ENCODE data around the gene CAMK2D. TPM values are rescaled to one million over a fixed set of nuclear protein-coding genes. Genes with fewer than 3 reads are reported as not detected.
"Not testable (repeated sequence)": the region's sequence is repeated elsewhere in the genome, so short reads cannot be mapped to it uniquely, and the experiment has no call there.

The CAMK2D gene
- polyA plus RNA-seq, 3 donors, result 10.4 to 30.6 (median 19.6) TPM

DNA sequence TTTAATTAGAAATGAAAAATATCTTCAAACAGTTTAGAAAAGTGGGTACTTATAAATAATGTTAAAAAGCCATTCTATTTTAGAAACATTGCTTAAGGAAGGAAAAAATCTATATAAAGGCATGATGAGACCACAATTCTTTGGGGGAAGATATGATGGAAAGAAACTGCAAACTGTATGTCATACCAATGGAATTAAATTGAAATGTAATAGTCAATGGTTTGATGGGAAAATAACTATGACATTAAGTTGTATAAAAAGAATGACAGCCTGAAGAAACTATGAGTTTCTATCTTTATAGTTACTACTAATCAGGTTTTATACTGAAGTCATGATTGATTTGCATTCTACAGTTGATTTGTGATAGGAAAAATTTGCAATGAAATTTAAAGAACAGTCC lies 40.3 kb upstream of the CAMK2D start:
- no peak for DNase-seq
- Histone ChIP-seq H3K4me3 (replicated peaks in 1 of 3; ENCODE audit: low read depth in 2 of 3, low read length in 3 of 3) (no peak overlapping the region), H2AFZ (ENCODE audit: insufficient read depth, low read depth, low read length, poor library complexity, severe bottlenecking) (no peak overlapping the region), H3K36me3 (replicated peaks in 1 of 2; ENCODE audit: control insufficient read depth in 1 of 2, insufficient read depth in 2 of 2, low read length in 2 of 2) (no peaks in the 10 kb centered on the region), H4K20me1 (ENCODE audit: insufficient read depth, low read length) (no peaks in the 10 kb centered on the region), H3K4me2 (replicated peaks; ENCODE audit: extremely low read depth, low read length, poor library complexity, severe bottlenecking) (no peak overlapping the region), H3K4me1 (ENCODE audit: control insufficient read depth in 1 of 2, insufficient read depth in 2 of 2, low read length in 2 of 2) (no peaks in the 10 kb centered on the region), H3K27ac (ENCODE audit: low read depth in 1 of 2, low read length in 2 of 2) (no peak overlapping the region), H3K9ac (ENCODE audit: insufficient read depth, low read length, poor library complexity, severe bottlenecking) (no peak overlapping the region), H3K27me3 (ENCODE audit: control insufficient read depth in 2 of 2, insufficient read depth in 2 of 2, low read length in 2 of 2) (no peaks in the 10 kb centered on the region), H3K9me3 (replicated peaks in 1 of 2; ENCODE audit: control insufficient read depth in 1 of 2, insufficient read depth in 1 of 2, low read length in 2 of 2) (peaks cover 7 to 8% of the 10 kb centered on the region in 2 donors), H3K79me2 (ENCODE audit: insufficient read depth, low read length) (no peaks in the 10 kb centered on the region)
- no peak overlapping the region for H3K27ac Mint-ChIP-seq
- H3K9me3 Mint-ChIP-seq, result peaks cover 5 to 14% (median 8%) of the 10 kb centered on the region in 7 donors
- H3K36me3 Mint-ChIP-seq, result peaks cover 0 to 6% of the 10 kb centered on the region in 2 donors
- no peak overlapping the region for H3K4me3 Mint-ChIP-seq
- H3K4me1 Mint-ChIP-seq, result no peaks in the 10 kb centered on the region
- TF ChIP-seq, protein P1, sequence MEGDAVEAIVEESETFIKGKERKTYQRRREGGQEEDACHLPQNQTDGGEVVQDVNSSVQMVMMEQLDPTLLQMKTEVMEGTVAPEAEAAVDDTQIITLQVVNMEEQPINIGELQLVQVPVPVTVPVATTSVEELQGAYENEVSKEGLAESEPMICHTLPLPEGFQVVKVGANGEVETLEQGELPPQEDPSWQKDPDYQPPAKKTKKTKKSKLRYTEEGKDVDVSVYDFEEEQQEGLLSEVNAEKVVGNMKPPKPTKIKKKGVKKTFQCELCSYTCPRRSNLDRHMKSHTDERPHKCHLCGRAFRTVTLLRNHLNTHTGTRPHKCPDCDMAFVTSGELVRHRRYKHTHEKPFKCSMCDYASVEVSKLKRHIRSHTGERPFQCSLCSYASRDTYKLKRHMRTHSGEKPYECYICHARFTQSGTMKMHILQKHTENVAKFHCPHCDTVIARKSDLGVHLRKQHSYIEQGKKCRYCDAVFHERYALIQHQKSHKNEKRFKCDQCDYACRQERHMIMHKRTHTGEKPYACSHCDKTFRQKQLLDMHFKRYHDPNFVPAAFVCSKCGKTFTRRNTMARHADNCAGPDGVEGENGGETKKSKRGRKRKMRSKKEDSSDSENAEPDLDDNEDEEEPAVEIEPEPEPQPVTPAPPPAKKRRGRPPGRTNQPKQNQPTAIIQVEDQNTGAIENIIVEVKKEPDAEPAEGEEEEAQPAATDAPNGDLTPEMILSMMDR (IDR thresholded peaks at IDR 0.05), result no peak
- peaks cover 0 to 3% (median 0%) of the 10 kb centered on the region in 3 donors for H3K27me3 Mint-ChIP-seq (ENCODE audit: low read depth in 3 of 3)
- intact Hi-C loops (cut with micrococcal nuclease), result no loop called here

DNA sequence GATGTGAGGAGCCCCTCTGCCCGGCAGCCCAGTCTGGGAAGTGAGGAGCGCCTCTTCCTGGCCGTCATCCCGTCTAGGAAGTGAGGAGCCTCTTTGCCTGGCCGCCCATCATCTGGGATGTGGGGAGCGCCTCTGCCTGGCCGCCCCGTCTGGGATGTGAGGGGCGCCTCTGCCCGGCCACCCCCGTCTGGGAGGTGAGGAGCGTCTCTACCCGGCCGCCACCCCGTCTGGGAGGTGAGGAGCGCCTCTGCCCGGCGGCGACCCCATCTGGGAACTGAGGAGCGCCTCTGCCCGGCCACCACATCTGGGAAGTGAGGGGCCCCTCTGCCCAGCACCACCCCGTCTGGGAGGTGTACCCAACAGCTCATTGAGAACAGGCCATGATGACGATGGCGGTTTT lies 34.8 kb upstream of the CAMK2D start:
- 95% methylated on average over 20 of the region's 24 CpGs for WGBS (ENCODE audit: insufficient coverage)
- peaks cover 13 to 15% of the 10 kb centered on the region in 2 donors for H3K36me3 Mint-ChIP-seq
- not testable (repeated sequence) for H3K27ac Mint-ChIP-seq

More for the DNA sequence above, 34.8 kb upstream of the CAMK2D start:
- H4K20me1 ChIP-seq (ENCODE audit: insufficient read depth, low read length); H3K27me3 ChIP-seq (ENCODE audit: control insufficient read depth in 2 of 2, insufficient read depth in 2 of 2, low read length in 2 of 2); H3K4me1 ChIP-seq (ENCODE audit: control insufficient read depth in 1 of 2, insufficient read depth in 2 of 2, low read length in 2 of 2); intact Hi-C loops (cut with micrococcal nuclease); H3K27ac ChIP-seq (ENCODE audit: low read depth in 1 of 2, low read length in 2 of 2); H3K4me3 ChIP-seq (replicated peaks in 1 of 3; ENCODE audit: low read depth in 2 of 3, low read length in 3 of 3); H3K4me3 Mint-ChIP-seq; H3K36me3 ChIP-seq (replicated peaks in 1 of 2; ENCODE audit: control insufficient read depth in 1 of 2, insufficient read depth in 2 of 2, low read length in 2 of 2); H3K9ac ChIP-seq (ENCODE audit: insufficient read depth, low read length, poor library complexity, severe bottlenecking); DNase-seq; H2AFZ ChIP-seq (ENCODE audit: insufficient read depth, low read depth, low read length, poor library complexity, severe bottlenecking); H3K4me1 Mint-ChIP-seq; H3K4me2 ChIP-seq (replicated peaks; ENCODE audit: extremely low read depth, low read length, poor library complexity, severe bottlenecking); H3K79me2 ChIP-seq (ENCODE audit: insufficient read depth, low read length); H3K27me3 Mint-ChIP-seq (ENCODE audit: low read depth in 3 of 3): not testable (repeated sequence)
- peaks cover 10 to 14% of the 10 kb centered on the region in 2 donors for H3K9me3 ChIP-seq (replicated peaks in 1 of 2; ENCODE audit: control insufficient read depth in 1 of 2, insufficient read depth in 1 of 2, low read length in 2 of 2)
- H3K9me3 Mint-ChIP-seq, result peaks cover 22 to 35% (median 28%) of the 10 kb centered on the region in 7 donors

Data from CD14-positive monocyte (primary cell).